Measurements from ENCODE around the gene LMO1.

The LMO1 gene

GRCh38 chr11:8253566-8253965 is 10.1 kb downstream of the LMO1 start:
- no peak overlapping the region for H3K4me3 ChIP-seq (ENCODE audit: low read depth, low read length)
- no peak for TF ChIP-seq CTCF (IDR thresholded peaks at IDR 0.05; ENCODE audit: insufficient read depth, low read length, missing control alignments)
- no peak for DNase-seq (ENCODE audit: low read depth, low spot score)
- ChIA-PET CTCF (interaction anchor here (1.1 to 4.8 kb wide), 2 partner anchors 11 to 61 kb away, joined by 3 to 38 read pairs; partner anchors contain the start of gene LMO1), POLR2A (no interaction called here)

GRCh38 chr11:8252946-8253345 is 10.7 kb downstream of the LMO1 start:
- CTCF ChIA-PET: interaction anchor here (1.5 to 4.8 kb wide), 2 partner anchors 11 kb away, joined by 3 to 38 read pairs; partner anchors contain the start of gene LMO1
- no peak overlapping the region for H3K4me3 ChIP-seq (ENCODE audit: low read depth, low read length)
- TF ChIP-seq CTCF (IDR thresholded peaks at IDR 0.05; ENCODE audit: insufficient read depth, low read length, missing control alignments): no peak
- POLR2A ChIA-PET: no interaction called here
- no peak for DNase-seq (ENCODE audit: low read depth, low spot score)

GRCh38 chr11:8252388-8252787 is 11.3 kb downstream of the LMO1 start:
- DNase-seq (ENCODE audit: low read depth, low spot score): no peak
- no peak for TF ChIP-seq CTCF (IDR thresholded peaks at IDR 0.05; ENCODE audit: insufficient read depth, low read length, missing control alignments)
- ChIA-PET CTCF (interaction anchor here (1.5 to 4.8 kb wide), 2 partner anchors 10 to 12 kb away, joined by 3 to 38 read pairs; partner anchors contain the start of gene LMO1), POLR2A (no interaction called here)
- no peak overlapping the region for H3K4me3 ChIP-seq (ENCODE audit: low read depth, low read length)

- POLR2A ChIA-PET: no interaction called here
These were observed 11.9 kb downstream of the LMO1 start for GRCh38 chr11:8251616-8252295.

GRCh38 chr11:8250981-8251615 is 12.6 kb downstream of the LMO1 start:
- ChIA-PET CTCF (no interaction called here), POLR2A (no interaction called here)
- DNase-seq (ENCODE audit: low read depth, low spot score): no peak
- no peak for TF ChIP-seq CTCF (IDR thresholded peaks at IDR 0.05; ENCODE audit: insufficient read depth, low read length, missing control alignments)
- no peak overlapping the region for H3K4me3 ChIP-seq (ENCODE audit: low read depth, low read length)

More at GRCh38 chr11:8251616-8252295, 11.9 kb downstream of the LMO1 start:
- CTCF ChIA-PET: interaction anchor here (1.5 to 4.8 kb wide), 2 partner anchors 10 to 12 kb away, joined by 3 to 38 read pairs; partner anchors contain the start of gene LMO1
- no peak overlapping the region for H3K4me3 ChIP-seq (ENCODE audit: low read depth, low read length)
- DNase-seq (ENCODE audit: low read depth, low spot score): no peak
- TF ChIP-seq CTCF (IDR thresholded peaks at IDR 0.05; ENCODE audit: insufficient read depth, low read length, missing control alignments): no peak

GRCh38 chr11:8250434-8250833 is 13.2 kb downstream of the LMO1 start:
- POLR2A ChIA-PET: no interaction called here
- no peak for TF ChIP-seq CTCF (IDR thresholded peaks at IDR 0.05; ENCODE audit: insufficient read depth, low read length, missing control alignments)
- CTCF ChIA-PET: interaction anchor here (1.6 to 1.8 kb wide), 2 partner anchors 13 to 30 kb away, joined by 4 to 11 read pairs; partner anchors contain the start of gene LMO1
- H3K4me3 ChIP-seq (ENCODE audit: low read depth, low read length): no peak overlapping the region
- no peak for DNase-seq (ENCODE audit: low read depth, low spot score)
